ENCODE data around the gene KPNA4. TPM values are rescaled to one million over a fixed set of nuclear protein-coding genes. Genes with fewer than 3 reads are reported as not detected.
A peak's percentile ranks its signal among the peaks of the same experiment; 100 is the strongest.
"Not testable (repeated sequence)": the region's sequence is repeated elsewhere in the genome, so short reads cannot be mapped to it uniquely, and the experiment has no call there.

KPNA4 gene
- total RNA-seq, 1 experiment from 2014 or later: 49.6 TPM

DNA sequence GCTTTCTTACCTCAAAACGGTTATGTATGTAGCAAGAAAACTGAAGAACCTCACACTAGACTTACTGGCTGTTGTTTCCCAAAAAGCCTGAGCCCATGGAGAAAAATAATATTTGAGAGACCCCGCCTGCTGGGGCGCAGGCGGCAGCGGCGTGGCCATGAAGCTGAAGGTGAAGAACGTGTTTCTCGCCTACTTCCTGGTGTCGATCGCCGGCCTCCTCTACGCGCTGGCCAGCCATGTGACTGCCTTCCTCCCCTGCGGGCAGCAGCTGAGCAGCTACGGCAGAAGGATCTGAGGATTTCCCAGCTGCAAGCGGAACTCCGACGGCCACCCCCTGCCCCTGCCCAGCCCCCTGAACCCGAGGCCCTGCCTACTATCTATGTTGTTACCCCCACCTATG is 113.1 kb downstream of the KPNA4 start:
- DNase-seq (ENCODE audit: low read depth): not testable (repeated sequence)

GRCh38 chr3:160451602-160452001 is 113.8 kb downstream of the KPNA4 start:
- DNase-seq (ENCODE audit: low read depth): no peak

GRCh38 chr3:160450846-160451245 is 114.5 kb downstream of the KPNA4 start:
- DNase-seq (ENCODE audit: low read depth): peak; percentile 55

DNA sequence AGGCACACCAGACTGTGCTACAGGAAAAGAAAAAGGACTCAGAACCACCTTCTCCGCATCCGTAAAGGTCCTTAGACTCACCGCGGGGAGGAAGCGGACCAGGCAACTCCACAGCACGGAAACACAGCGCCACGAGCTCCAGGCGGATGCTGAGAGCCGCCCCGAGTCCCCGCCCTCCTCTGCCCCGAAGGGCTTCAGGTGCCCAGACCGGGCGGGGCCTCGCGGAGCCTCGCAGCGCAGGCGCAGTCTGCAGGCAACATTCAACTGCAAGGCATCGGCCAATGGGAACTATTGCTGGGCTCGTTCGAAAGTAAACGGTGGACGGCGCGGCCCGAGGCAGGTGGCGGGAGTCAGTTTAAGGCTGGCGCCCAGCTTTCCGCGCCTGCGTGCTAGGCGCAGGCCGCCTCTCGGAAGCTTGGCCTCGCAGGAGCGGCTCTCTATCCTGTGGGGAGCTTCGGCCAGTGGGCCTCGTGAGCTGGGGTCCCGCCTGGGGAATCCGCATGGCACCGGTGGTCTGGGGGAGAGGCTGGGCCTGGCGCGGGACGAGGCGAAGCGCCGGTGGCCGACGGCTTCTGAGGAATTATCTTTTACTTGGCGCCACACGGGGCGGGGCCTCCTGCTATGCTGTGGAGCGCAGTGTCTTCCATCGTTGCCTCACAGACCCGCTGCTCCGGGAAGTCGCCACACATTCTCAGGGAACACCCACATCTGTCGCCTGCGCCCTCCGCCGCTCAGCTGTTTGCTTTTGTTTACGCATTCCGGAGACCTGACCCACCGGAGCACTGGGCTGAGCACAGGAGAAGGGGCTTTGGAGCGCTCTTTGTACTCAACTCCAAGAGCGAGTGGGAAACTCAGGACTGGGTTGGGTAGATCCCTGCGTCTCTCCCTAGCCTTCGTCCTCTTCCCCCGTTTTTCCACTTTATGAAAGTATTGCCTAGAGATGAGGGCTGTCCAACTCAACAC is 115.5 kb downstream of the KPNA4 start, which contains the start of gene TRIM59:
TSS of gene TRIM59 (minus strand) at position 151 of the 963 bp plus-strand sequence. CDS start 10,603 bp downstream, outside the sequence.
- DNase-seq (ENCODE audit: low read depth): peak; percentile 92

DNA sequence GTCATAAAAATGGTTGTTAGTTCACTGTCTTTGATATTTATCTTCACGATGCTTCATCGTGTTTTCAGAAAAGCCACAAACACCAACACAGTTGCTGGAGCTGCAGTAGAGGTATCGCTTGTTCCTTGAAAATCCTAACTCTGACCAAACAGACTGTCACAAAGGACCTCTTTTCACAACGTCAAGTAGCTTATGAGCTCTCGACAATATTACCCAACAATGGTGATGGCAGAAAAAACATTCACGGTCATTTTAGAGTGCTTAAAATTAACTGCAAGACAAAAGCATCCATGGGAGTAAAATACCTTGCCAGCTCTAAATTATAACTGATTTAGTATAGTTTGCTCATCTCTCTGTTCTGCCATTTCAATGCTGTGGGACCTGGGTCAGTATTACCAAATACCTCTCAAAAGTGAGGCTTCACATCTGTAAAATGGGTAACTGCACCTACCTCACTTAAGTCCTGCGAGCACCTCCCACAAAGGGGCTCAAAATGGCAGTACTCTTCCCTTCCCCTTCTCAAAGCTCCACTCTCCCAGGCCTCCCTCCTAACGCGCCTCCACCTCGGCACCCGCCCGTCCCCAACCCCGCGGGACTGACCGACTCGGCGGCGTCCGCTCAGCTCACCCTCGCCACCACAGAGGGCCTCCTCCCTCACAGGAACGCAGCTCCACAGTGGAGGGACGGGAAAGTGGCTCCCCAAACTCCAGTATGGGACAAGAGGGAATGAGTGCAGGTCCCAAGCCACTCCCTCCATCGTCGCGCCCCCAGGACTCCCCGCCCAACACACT is 116.3 kb downstream of the KPNA4 start:
- no peak for DNase-seq (ENCODE audit: low read depth)

DNA sequence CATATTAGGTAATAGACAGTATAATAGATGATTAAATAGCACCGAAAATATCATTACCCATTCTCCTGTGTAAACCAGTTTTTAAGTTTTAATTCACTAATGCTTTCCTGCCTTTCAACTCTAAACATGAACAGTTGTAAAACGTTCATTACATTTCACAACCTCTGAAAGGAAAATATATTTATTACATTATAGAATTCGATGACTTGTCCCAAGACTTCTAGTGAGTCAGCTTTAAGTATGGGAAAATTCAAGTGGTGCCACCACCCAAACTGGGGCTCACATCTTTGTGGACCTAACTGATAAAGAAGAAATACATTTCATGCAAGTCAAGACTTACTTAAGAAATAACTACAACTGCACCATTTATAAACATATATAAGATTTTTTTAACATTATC is 117.8 kb downstream of the KPNA4 start:
- no peak for DNase-seq (ENCODE audit: low read depth)

DNA sequence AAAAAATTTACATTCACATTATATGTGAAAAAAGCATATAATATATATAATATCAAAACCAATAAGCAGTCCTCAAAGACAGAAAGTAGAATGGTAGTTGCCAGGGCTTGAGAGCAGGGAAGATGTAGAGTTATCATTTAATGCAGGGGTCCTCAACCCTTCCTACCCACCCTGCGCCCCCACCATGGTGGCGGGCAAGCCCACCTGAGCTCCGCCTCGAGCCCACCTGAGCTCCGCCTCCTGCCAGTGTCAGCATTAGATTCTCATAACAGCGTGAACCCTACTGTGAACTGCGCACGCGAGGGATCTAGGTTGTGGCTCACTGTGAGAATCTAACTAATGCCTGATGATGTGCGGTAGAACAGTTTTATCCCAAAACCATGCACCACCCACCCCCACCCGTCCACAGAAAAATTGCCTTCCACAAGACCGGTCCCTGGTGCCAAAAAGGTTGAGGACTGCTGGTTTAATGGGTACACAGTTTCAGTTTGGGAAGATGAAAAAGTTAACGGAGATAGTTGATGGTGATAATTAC is 118.8 kb downstream of the KPNA4 start:
- no peak for DNase-seq (ENCODE audit: low read depth)

GRCh38 chr3:160445854-160446253 is 119.5 kb downstream of the KPNA4 start:
- DNase-seq (ENCODE audit: low read depth): no peak

Small RNAs within 50 kb of the gene (small RNA-seq; reads per million reads assigned to genes)
- gene RNU7-136P: not detected

Other genes with a start within 250 kb of the KPNA4 start
- 13.5 and 18.3 TPM in 2 replicates for gene IFT80, start 166.3 kb downstream of the KPNA4 start, total RNA-seq (2014; rRNA removed; shearing (Covaris generic))
- gene SMC4, start 165.9 kb downstream of the KPNA4 start, total RNA-seq (2014; rRNA removed; shearing (Covaris generic)): 240 and 369 TPM in 2 replicates
- gene TRIM59, start 115.8 kb downstream of the KPNA4 start, total RNA-seq (2014; rRNA removed; shearing (Covaris generic)): 13.3 and 16.5 TPM in 2 replicates
- gene ARL14, start 111.6 kb upstream of the KPNA4 start, total RNA-seq (2014; rRNA removed; shearing (Covaris generic)): 0.68 and 0.87 TPM in 2 replicates
- 2.7 and 4.3 TPM in 2 replicates for gene PPM1L, start 190.7 kb upstream of the KPNA4 start, total RNA-seq (2014; rRNA removed; shearing (Covaris generic))